Neural cell (in vitro differentiated cells): ENCODE results near the gene EIF3B.

Experiments used
- EP300 ChIP-seq: fragments of 450-650 bp; conservative IDR thresholded peaks from 2 replicates; pipeline ENCODE4 v1.6.1; 2014; ENCODE audit warnings: antibody characterized with exemption, mild to moderate bottlenecking, moderate library complexity; ENCODE audit not compliant: poor library complexity, severe bottlenecking
- EZH2 ChIP-seq: fragments of 200-600, 300-800 bp; shearing (Covaris generic), sonication (generic); IDR thresholded peaks from 2 replicates; pipeline ENCODE4 v1.6.1; 2014; ENCODE audit warnings: antibody characterized with exemption, low read length, borderline replicate concordance, mild to moderate bottlenecking; ENCODE audit not compliant: insufficient read depth, poor library complexity, severe bottlenecking
- MXI1 ChIP-seq: fragments of 450-650 bp; conservative IDR thresholded peaks from 2 replicates; pipeline ENCODE4 v1.6.1; 2014; ENCODE audit warnings: antibody characterized with exemption, mild to moderate bottlenecking; ENCODE audit not compliant: poor library complexity, severe bottlenecking
- POLR2AphosphoS5 ChIP-seq: IDR thresholded peaks from 2 replicates; pipeline ENCODE4 v1.6.1; 2012
- RAD21 ChIP-seq: fragments of 450-650 bp; conservative IDR thresholded peaks from 2 replicates; pipeline ENCODE4 v1.6.1; 2014; ENCODE audit warnings: antibody characterized with exemption, mild to moderate bottlenecking, moderate library complexity
- SMC3 ChIP-seq: fragments of 450-650 bp; conservative IDR thresholded peaks from 2 replicates; pipeline ENCODE4 v1.6.1; 2014; ENCODE audit warnings: antibody characterized with exemption, mild to moderate bottlenecking, moderate library complexity; ENCODE audit not compliant: poor library complexity
- TAF1 ChIP-seq: IDR thresholded peaks from 2 replicates; pipeline ENCODE4 v1.6.1; 2012; ENCODE audit warnings: low read depth
- TF ChIP-seq, protein P1 (sequence below): fragments of 450-650 bp; IDR thresholded peaks from 2 replicates; pipeline ENCODE4 v1.5.1; 2014; ENCODE audit warnings: antibody characterized with exemption, mild to moderate bottlenecking, moderate library complexity; ENCODE audit not compliant: poor library complexity, severe bottlenecking
- TF ChIP-seq, protein P2 (sequence below): IDR thresholded peaks from 2 replicates; pipeline ENCODE4 v1.6.1; 2012; ENCODE audit warnings: borderline replicate concordance

DNA sequence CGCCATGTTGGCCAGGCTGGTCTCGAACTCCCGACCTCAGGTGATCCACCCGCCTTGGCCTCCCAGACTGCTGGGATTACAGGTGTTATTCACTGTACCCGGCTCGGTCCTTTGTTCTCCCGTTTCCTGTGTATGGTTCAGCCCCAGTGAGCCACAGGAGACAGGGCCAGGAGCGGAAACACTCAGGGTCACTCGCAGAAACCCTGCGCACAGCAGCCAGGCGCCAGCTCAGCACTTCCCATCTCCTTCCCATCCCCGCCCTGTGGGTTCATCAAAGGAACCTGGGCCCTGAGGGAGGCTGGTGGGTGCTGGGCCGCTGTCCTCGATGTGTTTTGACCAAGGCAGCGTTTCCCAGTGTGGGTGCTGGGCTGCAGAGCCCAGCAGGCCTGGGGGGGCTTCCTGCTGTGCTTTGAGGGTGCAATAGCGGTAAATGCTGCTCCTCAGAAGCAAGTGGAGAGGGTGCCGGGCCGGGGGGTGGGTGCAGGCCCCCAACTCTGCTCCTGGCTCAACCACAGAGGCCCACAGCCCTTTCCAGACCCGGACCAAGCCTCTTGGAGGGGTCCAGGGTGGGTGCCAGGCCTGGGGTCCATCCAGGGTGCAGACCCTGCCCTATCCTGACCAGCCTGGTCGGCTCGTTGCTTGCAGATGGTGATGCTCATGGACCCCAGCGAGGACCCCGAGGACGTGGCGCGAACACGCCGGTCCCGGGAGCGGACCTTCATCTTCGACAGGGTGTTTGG is 33.4 kb downstream of the EIF3B start:
- TF ChIP-seq, protein P1, sequence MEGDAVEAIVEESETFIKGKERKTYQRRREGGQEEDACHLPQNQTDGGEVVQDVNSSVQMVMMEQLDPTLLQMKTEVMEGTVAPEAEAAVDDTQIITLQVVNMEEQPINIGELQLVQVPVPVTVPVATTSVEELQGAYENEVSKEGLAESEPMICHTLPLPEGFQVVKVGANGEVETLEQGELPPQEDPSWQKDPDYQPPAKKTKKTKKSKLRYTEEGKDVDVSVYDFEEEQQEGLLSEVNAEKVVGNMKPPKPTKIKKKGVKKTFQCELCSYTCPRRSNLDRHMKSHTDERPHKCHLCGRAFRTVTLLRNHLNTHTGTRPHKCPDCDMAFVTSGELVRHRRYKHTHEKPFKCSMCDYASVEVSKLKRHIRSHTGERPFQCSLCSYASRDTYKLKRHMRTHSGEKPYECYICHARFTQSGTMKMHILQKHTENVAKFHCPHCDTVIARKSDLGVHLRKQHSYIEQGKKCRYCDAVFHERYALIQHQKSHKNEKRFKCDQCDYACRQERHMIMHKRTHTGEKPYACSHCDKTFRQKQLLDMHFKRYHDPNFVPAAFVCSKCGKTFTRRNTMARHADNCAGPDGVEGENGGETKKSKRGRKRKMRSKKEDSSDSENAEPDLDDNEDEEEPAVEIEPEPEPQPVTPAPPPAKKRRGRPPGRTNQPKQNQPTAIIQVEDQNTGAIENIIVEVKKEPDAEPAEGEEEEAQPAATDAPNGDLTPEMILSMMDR: no peak
- TF ChIP-seq MXI1 (no peak), TAF1 (no peak), EP300 (no peak), EZH2 (no peak), RAD21 (no peak), POLR2AphosphoS5 (no peak), SMC3 (no peak)
- TF ChIP-seq, protein P2, sequence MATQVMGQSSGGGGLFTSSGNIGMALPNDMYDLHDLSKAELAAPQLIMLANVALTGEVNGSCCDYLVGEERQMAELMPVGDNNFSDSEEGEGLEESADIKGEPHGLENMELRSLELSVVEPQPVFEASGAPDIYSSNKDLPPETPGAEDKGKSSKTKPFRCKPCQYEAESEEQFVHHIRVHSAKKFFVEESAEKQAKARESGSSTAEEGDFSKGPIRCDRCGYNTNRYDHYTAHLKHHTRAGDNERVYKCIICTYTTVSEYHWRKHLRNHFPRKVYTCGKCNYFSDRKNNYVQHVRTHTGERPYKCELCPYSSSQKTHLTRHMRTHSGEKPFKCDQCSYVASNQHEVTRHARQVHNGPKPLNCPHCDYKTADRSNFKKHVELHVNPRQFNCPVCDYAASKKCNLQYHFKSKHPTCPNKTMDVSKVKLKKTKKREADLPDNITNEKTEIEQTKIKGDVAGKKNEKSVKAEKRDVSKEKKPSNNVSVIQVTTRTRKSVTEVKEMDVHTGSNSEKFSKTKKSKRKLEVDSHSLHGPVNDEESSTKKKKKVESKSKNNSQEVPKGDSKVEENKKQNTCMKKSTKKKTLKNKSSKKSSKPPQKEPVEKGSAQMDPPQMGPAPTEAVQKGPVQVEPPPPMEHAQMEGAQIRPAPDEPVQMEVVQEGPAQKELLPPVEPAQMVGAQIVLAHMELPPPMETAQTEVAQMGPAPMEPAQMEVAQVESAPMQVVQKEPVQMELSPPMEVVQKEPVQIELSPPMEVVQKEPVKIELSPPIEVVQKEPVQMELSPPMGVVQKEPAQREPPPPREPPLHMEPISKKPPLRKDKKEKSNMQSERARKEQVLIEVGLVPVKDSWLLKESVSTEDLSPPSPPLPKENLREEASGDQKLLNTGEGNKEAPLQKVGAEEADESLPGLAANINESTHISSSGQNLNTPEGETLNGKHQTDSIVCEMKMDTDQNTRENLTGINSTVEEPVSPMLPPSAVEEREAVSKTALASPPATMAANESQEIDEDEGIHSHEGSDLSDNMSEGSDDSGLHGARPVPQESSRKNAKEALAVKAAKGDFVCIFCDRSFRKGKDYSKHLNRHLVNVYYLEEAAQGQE: no peak
